ENCODE data around the gene INO80B. TPM values are rescaled to one million over a fixed set of nuclear protein-coding genes. Genes with fewer than 3 reads are reported as not detected.

The INO80B gene
- total RNA-seq, 1 donor from 2014 or later = 38.4 TPM

DNA sequence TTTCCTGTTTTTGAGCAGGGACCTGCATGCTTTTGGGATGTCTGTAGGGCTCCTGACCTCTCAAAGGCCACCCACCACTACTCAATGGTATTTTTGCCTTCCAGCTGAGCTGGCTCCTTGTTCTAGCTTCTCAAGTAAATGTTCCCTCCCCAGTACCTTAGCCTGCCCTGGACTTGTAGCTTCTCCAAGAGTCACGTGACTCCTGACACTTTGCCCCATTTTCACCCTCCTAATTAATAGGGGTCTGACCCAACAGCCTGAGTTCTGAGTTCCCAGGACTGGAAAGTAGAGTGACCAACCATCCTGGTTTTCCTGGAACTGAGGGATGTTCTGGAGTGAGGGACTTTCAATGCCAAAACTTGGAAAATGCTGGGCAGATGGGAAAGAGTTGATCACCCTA is 40.6 kb downstream of the INO80B start:
- Histone ChIP-seq H3K36me3 (peaks cover 39% of the 10 kb centered on the region), H3K4me3 (no peak overlapping the region), H3K4me1 (peaks cover 26% of the 10 kb centered on the region), H3K9me3 (no peaks in the 10 kb centered on the region), H3K27me3 (ENCODE audit: low read depth) (peaks cover 34% of the 10 kb centered on the region), H3K27ac (no peak overlapping the region)
- TF ChIP-seq, protein P1, sequence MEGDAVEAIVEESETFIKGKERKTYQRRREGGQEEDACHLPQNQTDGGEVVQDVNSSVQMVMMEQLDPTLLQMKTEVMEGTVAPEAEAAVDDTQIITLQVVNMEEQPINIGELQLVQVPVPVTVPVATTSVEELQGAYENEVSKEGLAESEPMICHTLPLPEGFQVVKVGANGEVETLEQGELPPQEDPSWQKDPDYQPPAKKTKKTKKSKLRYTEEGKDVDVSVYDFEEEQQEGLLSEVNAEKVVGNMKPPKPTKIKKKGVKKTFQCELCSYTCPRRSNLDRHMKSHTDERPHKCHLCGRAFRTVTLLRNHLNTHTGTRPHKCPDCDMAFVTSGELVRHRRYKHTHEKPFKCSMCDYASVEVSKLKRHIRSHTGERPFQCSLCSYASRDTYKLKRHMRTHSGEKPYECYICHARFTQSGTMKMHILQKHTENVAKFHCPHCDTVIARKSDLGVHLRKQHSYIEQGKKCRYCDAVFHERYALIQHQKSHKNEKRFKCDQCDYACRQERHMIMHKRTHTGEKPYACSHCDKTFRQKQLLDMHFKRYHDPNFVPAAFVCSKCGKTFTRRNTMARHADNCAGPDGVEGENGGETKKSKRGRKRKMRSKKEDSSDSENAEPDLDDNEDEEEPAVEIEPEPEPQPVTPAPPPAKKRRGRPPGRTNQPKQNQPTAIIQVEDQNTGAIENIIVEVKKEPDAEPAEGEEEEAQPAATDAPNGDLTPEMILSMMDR (IDR thresholded peaks at IDR 0.05) = no peak
- DNase-seq (no peak), ATAC-seq (no peak)
- intact Hi-C loops (cut with DNase I) = no loop called here

DNA sequence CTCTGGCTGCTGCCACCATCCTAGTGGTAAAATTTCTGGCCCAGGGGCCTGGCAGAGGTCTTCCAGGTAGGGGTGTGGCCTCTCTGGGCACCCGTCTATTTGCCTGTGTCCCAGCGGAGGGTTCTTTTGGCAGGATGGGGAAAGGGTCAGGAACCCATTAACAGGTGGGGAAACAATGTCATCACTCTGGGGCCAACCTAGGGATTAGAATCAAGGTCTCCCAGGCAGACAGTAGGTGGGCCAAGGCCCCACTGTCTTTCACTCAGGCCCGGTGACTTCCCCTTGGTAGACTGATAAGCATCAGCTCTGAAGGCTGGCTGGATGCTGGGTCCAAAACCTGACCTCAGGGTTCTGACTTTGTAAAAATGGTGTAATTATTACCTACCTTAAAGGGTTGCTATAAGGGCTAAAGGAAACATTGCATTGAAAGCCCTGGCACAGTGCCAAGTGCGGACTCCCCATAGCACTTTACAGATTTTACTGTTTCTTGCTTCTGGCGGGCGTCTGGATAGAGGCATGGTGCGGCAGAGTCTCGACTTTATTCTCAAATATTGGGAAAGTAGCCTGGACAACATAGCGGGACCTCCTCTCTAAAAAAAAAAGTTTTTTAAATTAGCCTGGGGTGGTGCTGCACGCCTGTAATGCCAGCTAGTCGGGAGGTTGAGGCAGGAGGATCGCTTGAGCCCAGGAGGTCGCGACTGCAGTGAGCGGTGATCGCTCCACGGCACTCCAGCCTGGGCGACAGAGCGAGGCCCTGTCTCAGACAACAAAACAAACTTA is 42.3 kb downstream of the INO80B start:
- intact Hi-C loops (cut with DNase I) = no loop called here
- Histone ChIP-seq H3K4me1 (peaks cover 30% of the 10 kb centered on the region), H3K36me3 (peaks cover 22% of the 10 kb centered on the region), H3K27me3 (ENCODE audit: low read depth) (peaks cover 42% of the 10 kb centered on the region), H3K9me3 (no peaks in the 10 kb centered on the region), H3K4me3 (peak overlapping the region; percentile 47), H3K27ac (no peak overlapping the region)
- DNase-seq (peak; percentile 35), ATAC-seq (no peak)
- TF ChIP-seq, protein P1 (IDR thresholded peaks at IDR 0.05) = no peak

DNA sequence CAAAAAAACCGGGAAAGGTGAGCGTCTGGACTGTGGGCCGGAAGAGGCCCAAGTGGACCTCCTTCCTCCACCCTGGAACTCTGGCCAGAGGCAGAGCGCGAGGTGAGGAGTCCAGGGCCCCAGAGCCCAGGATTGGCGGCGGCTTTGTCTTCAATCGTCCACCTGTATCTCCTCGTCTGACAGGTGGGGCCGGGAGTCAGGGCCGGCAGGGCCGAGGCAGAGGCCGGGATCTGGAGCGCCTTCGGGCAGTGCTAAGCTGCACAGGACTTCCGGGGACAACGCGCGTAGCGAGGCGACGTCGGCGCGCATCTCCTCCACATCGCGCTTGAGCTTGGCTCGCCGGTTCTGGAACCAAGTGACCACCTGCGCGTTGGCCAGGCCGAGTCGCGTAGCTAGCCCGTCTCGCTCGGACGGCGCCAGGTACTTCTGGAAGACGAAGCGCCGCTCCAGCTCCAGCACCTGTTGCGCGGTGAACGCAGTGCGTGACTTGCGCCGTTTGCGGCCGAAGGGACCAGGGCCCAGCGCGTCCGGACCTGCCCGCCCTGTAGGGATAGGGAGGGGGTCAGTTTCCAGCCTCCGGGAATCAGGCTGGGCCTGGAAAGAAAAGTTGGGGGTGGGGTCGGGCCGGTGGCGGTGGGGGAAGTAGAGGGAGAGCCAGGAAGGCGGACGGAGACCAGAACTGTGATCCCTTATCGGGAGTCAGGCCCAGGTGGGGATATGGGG is 43.1 kb downstream of the INO80B start:
- peak; percentile 49 to 64 for ATAC-seq
- no peak overlapping the region for H3K27ac ChIP-seq
- TF ChIP-seq, protein P1 (IDR thresholded peaks at IDR 0.05) = no peak
- intact Hi-C loops (cut with DNase I) = no loop called here
- peaks cover 46% of the 10 kb centered on the region for H3K27me3 ChIP-seq (ENCODE audit: low read depth)
- peaks cover 35% of the 10 kb centered on the region for H3K4me1 ChIP-seq
- peak; percentile 59 for DNase-seq
- H3K9me3 ChIP-seq = no peaks in the 10 kb centered on the region
- peaks cover 14% of the 10 kb centered on the region for H3K36me3 ChIP-seq
- H3K4me3 ChIP-seq = peak overlapping the region; percentile 47

DNA sequence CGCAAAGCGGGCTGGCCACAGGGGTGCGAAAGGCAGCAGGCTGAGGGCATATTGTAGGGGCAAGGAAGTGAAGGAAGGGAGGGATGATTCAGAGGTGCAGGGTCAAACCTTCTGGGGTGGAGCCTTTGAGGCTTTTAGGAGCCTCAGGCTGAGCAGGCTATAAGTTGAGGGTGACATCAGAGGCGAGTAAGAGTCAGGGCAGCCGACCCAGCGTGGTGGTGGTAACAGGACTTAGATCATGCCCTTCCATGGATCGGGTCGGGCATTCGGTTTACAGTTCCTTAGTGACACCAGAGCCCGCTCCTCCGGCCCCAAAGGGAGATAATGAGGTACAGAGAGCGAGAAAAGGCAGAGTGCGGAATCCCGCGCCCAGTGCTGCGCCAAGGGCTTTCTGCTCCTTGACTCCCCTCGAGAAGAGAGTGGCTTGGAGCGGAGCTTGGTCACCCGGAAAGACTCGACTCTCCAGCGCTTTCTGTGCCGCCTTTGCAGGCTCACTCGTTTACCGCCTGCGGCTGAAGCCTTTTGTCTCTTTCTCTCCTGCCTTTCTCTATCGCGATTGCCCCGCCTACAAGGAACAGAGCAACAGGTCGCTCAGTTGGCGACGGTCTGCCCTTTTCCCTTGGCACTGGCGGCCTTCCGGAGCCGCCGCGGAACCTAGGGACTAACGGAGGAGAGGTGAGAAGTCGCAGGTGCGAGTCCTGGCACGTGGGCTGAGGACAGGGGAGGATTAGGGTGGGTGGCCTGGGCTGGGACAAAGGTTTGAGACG is 43.8 kb downstream of the INO80B start:
- Histone ChIP-seq H3K27me3 (ENCODE audit: low read depth) (peaks cover 46% of the 10 kb centered on the region), H3K36me3 (peaks cover 7% of the 10 kb centered on the region), H3K9me3 (no peaks in the 10 kb centered on the region), H3K4me3 (peak overlapping the region; percentile 47), H3K27ac (no peak overlapping the region), H3K4me1 (peaks cover 40% of the 10 kb centered on the region)
- peak; percentile 50 for DNase-seq
- TF ChIP-seq, protein P1 (IDR thresholded peaks at IDR 0.05) = no peak
- peak; percentile 16 to 18 for ATAC-seq
- intact Hi-C loops (cut with DNase I) = no loop called here

DNA sequence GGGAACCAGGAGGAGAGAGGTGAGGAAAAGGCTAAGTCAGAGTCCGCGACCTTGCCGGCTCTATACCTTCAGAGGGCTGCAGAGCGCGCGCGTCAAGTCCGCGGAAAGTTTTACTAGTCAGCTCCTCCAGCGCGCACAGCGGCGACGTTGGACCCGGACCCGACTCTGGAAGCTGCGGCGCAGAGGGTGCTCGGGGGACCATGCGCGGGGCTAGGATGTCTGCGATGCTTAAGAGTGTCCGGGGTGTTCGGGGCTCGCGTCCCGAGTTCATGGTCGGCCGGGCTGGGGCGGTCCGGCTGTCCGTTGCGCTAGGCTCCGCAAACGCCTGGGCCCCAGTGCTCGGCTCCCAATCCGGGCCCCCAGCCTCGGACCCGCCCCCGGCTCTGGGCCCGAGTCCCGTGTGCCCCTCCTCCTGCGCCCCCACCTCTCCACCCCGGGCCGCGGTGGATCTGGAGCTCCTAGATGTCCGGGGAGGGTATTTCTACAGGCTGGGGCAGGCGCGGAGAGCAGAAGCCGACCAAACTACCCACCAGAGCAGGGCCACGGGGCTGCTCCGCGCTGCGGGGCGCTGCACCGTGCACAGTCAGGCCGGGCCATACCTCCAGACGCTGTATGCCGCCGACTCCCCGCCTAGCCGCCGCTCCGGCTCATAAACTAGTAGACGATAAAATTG is 44.5 kb downstream of the INO80B start, which contains the start of gene LBX2:
TSS of gene LBX2 (minus strand) at position 337 of the 673 bp plus-strand sequence. CDS start at position 271, 66 bp downstream.
- H3K9me3 ChIP-seq = no peaks in the 10 kb centered on the region
- H3K4me1 ChIP-seq = peaks cover 47% of the 10 kb centered on the region
- DNase-seq = peak; percentile 50
- no peak for ATAC-seq
- intact Hi-C loops (cut with DNase I) = no loop called here
- H3K27ac ChIP-seq = no peak within 1 kb of the TSS
- H3K4me3 ChIP-seq = peak within 1 kb of the TSS; percentile 47
- TF ChIP-seq, protein P1 (IDR thresholded peaks at IDR 0.05) = no peak
- H3K36me3 ChIP-seq = no peaks in the 10 kb centered on the region
- H3K27me3 ChIP-seq (ENCODE audit: low read depth) = peaks cover 46% of the 10 kb centered on the region

All from lower lobe of right lung (tissue), 2 donors.